ENCODE measurements around the gene ADAR. TPM values are rescaled to one million over a fixed set of nuclear protein-coding genes. Genes with fewer than 3 reads are reported as not detected.
A peak's percentile ranks its signal among the peaks of the same experiment; 100 is the strongest.

ADAR gene
- polyA plus RNA-seq, 1 donor (not counting 4 experiments of a cell fraction or from before 2014, with no cell fraction given) = 148 TPM

DNA sequence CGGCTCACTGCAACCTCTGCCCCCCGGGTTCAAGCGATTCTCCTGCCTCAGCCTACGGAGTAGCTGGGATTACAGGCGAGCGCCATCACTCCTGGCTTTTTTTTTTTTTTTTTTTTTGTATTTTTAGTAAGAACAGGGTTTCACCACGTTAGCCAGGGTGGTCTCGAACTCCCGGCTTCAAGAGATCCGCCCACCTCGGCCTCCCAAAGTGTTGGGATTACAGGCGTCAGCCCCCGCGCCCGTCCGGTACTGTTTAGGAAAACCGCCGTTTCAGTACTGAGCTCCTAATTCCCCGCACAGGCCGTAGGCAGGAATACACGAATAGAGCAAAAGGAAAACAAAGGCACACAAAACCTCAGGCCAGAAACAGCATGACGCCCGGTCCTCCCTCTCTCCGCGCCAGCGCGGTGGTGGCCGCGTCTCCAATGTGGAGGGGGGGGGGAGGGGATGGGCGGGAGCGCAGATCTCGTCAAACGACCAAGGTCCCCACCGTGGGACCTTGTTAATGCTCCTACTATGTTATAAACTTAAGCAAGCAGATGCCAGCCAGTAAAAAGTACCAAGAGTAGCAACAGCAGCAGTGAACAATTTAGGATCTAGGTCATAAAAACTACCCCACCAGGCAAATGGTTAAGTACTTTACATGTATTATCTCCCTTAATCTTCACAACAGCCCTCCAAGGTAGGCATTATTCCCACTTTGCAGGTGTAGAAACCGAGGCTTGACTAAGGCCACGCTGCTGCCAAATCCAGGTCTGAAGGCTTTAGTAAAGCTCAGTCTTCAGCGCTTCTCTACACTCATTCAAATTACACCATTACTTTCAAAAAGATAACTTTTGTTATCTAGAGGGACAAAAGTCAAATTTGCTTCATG is 648 bp upstream of the ADAR start:
- Histone ChIP-seq H3K4me3 (ENCODE audit: control insufficient read depth in 2 of 3, extremely low read depth in 1 of 3, insufficient read depth in 2 of 3, low read depth in 1 of 3, low read length in 3 of 3) (peak overlapping the region; percentile 76 to 98 (median 90)), H3K9me3 (ENCODE audit: control insufficient read depth, low read depth, low read length) (no peaks in the 10 kb centered on the region), H3K27me3 (ENCODE audit: control insufficient read depth, extremely low read depth, insufficient read depth, low read length) (no peaks in the 10 kb centered on the region), H3K4me2 (ENCODE audit: control insufficient read depth, extremely low read depth, insufficient read depth, low read depth, low read length) (peak overlapping the region; percentile 88), H3K9me1 (ENCODE audit: control insufficient read depth, extremely low read depth, insufficient read depth, low read length) (no peaks in the 10 kb centered on the region), H4K20me1 (ENCODE audit: control insufficient read depth, extremely low read depth, insufficient read depth, low read length) (peaks cover 4% of the 10 kb centered on the region), H3K27ac (ENCODE audit: control insufficient read depth, insufficient read depth, low read length) (peak overlapping the region; percentile 94), H2AFZ (ENCODE audit: control insufficient read depth, low read length) (peak overlapping the region; percentile 56), H3K36me3 (ENCODE audit: control insufficient read depth in 2 of 2, extremely low read depth in 1 of 2, insufficient read depth in 2 of 2, low read length in 2 of 2) (peaks cover 2 to 8% of the 10 kb centered on the region in 2 experiments), H3K4me1 (ENCODE audit: control insufficient read depth, extremely low read depth, insufficient read depth, low read length) (peaks cover 22% of the 10 kb centered on the region), H3K9ac (ENCODE audit: control insufficient read depth, extremely low read depth, insufficient read depth, low read length) (peak overlapping the region; percentile 97), H3K79me2 (ENCODE audit: control insufficient read depth, insufficient read depth, low read length) (peaks cover 82% of the 10 kb centered on the region)
- dilution Hi-C loops (cut with MboI; ENCODE audit: extremely low pct_ligation_motif_present, low sequenced_read_pairs) = no loop called here
- TF ChIP-seq EZH2 (IDR thresholded peaks at IDR 0.05; ENCODE audit: low read length) = no peak
- TF ChIP-seq, protein P1, sequence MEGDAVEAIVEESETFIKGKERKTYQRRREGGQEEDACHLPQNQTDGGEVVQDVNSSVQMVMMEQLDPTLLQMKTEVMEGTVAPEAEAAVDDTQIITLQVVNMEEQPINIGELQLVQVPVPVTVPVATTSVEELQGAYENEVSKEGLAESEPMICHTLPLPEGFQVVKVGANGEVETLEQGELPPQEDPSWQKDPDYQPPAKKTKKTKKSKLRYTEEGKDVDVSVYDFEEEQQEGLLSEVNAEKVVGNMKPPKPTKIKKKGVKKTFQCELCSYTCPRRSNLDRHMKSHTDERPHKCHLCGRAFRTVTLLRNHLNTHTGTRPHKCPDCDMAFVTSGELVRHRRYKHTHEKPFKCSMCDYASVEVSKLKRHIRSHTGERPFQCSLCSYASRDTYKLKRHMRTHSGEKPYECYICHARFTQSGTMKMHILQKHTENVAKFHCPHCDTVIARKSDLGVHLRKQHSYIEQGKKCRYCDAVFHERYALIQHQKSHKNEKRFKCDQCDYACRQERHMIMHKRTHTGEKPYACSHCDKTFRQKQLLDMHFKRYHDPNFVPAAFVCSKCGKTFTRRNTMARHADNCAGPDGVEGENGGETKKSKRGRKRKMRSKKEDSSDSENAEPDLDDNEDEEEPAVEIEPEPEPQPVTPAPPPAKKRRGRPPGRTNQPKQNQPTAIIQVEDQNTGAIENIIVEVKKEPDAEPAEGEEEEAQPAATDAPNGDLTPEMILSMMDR (optimal IDR thresholded peaks at IDR 0.05 in 1 of 3, IDR thresholded peaks at IDR 0.05 in 1 of 3, conservative IDR thresholded peaks at IDR 0.05 in 1 of 3; ENCODE audit: extremely low read depth in 1 of 3, insufficient read depth in 2 of 3, low read length in 3 of 3) = no peak
- no peak for FAIRE-seq
- no peak for DNase-seq (ENCODE audit: low read depth, low spot score)

DNA sequence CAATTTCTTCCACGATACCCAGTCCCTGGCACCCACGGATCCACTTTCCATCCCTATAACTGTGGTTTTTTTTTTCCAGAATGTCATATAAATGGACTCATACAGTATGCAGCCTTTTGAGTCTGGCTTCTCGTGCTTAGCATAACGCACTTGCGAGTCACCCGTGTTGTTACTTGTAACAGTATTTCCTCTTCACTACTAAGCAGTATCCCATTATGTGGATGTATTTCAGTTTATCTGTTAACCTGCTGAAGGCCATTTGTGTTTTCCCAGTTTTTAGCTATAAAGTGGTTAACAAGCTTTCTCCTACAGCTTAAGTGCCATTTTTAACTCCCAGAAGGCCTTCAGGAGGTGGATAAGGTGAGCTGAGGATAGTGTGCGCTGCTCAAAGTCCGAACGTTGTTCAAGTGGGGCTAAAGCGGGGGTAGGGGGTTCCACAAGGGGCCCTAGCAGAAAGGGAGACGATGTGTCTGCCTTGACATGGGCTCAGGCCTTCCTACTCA is 829 bp downstream of the ADAR start:
- H2AFZ ChIP-seq (ENCODE audit: control insufficient read depth, low read length) = peak overlapping the region; percentile 13
- H3K79me2 ChIP-seq (ENCODE audit: control insufficient read depth, insufficient read depth, low read length) = peaks cover 90% of the 10 kb centered on the region
- H3K9ac ChIP-seq (ENCODE audit: control insufficient read depth, extremely low read depth, insufficient read depth, low read length) = peak overlapping the region; percentile 97
- no peaks in the 10 kb centered on the region for H3K9me1 ChIP-seq (ENCODE audit: control insufficient read depth, extremely low read depth, insufficient read depth, low read length)
- peaks cover 9% of the 10 kb centered on the region for H4K20me1 ChIP-seq (ENCODE audit: control insufficient read depth, extremely low read depth, insufficient read depth, low read length)
- peak overlapping the region; percentile 95 for H3K4me2 ChIP-seq (ENCODE audit: control insufficient read depth, extremely low read depth, insufficient read depth, low read depth, low read length)
- H3K9me3 ChIP-seq (ENCODE audit: control insufficient read depth, low read depth, low read length) = no peaks in the 10 kb centered on the region
- dilution Hi-C loops (cut with MboI; ENCODE audit: extremely low pct_ligation_motif_present, low sequenced_read_pairs) = no loop called here
- H3K27ac ChIP-seq (ENCODE audit: control insufficient read depth, insufficient read depth, low read length) = peak overlapping the region; percentile 94
- DNase-seq (ENCODE audit: low read depth, low spot score) (no peak), FAIRE-seq (no peak)
- peak overlapping the region; percentile 76 to 98 (median 90) for H3K4me3 ChIP-seq (ENCODE audit: control insufficient read depth in 2 of 3, extremely low read depth in 1 of 3, insufficient read depth in 2 of 3, low read depth in 1 of 3, low read length in 3 of 3)
- no peaks in the 10 kb centered on the region for H3K27me3 ChIP-seq (ENCODE audit: control insufficient read depth, extremely low read depth, insufficient read depth, low read length)
- no peak for TF ChIP-seq EZH2 (IDR thresholded peaks at IDR 0.05; ENCODE audit: low read length)
- TF ChIP-seq, protein P1 (optimal IDR thresholded peaks at IDR 0.05 in 1 of 3, IDR thresholded peaks at IDR 0.05 in 1 of 3, conservative IDR thresholded peaks at IDR 0.05 in 1 of 3; ENCODE audit: extremely low read depth in 1 of 3, insufficient read depth in 2 of 3, low read length in 3 of 3) = peak in 1 of 3 experiments; percentile 30
- peaks cover 22% of the 10 kb centered on the region for H3K4me1 ChIP-seq (ENCODE audit: control insufficient read depth, extremely low read depth, insufficient read depth, low read length)
- peaks cover 6 to 12% of the 10 kb centered on the region in 2 experiments for H3K36me3 ChIP-seq (ENCODE audit: control insufficient read depth in 2 of 2, extremely low read depth in 1 of 2, insufficient read depth in 2 of 2, low read length in 2 of 2)
